Neural cell (in vitro differentiated cells): ENCODE data around the gene HYAL1. TPM values are rescaled to one million over a fixed set of nuclear protein-coding genes. Genes with fewer than 3 reads are reported as not detected.

ENCODE experiments used
- H2AFZ ChIP-seq: fragments of 200-600, 300-800 bp; sonication (generic), shearing (Covaris generic); 2 replicates; pipeline ENCODE4 v1.6.0; 2014; ENCODE audit warnings: low read depth, mild to moderate bottlenecking, antibody characterized with exemption, low read length, moderate library complexity
- H3F3A ChIP-seq: fragments of 200-600 bp; shearing (Covaris generic); 2 replicates; pipeline ENCODE4 v1.6.1; 2016; ENCODE audit warnings: mild to moderate bottlenecking, moderate library complexity, mixed read lengths, antibody characterized with exemption, low read length; ENCODE audit not compliant: insufficient read depth, poor library complexity, severe bottlenecking
- H3K27ac ChIP-seq: fragments of 200-600, 300-800 bp; sonication (generic), shearing (Covaris generic); 2 replicates; pipeline ENCODE4 v1.5.1; 2014; ENCODE audit warnings: mild to moderate bottlenecking, low read length, moderate library complexity
- H3K27me3 ChIP-seq: fragments of 300-800, 200-600 bp; sonication (generic), shearing (Covaris generic); 2 replicates; pipeline ENCODE4 v1.6.0; 2014; ENCODE audit warnings: mild to moderate bottlenecking, low read depth, low read length, moderate library complexity; ENCODE audit not compliant: insufficient read depth
- H3K36me3 ChIP-seq: fragments of 300-800, 200-600 bp; sonication (generic), shearing (Covaris generic); 2 replicates; pipeline ENCODE4 v1.5.1; 2014; ENCODE audit warnings: mild to moderate bottlenecking, antibody characterized with exemption, low read length, moderate library complexity; ENCODE audit not compliant: insufficient read depth
- H3K4me2 ChIP-seq: fragments of 300-800, 200-600 bp; sonication (generic), shearing (Covaris generic); 2 replicates; pipeline ENCODE4 v1.6.0; 2014; ENCODE audit warnings: mild to moderate bottlenecking, low read length
- H3K4me3 ChIP-seq: fragments of 300-800, 200-600 bp; sonication (generic), shearing (Covaris generic); 2 replicates; pipeline ENCODE4 v1.5.1; 2014; ENCODE audit warnings: mild to moderate bottlenecking, low read length, moderate library complexity
- H3K79me2 ChIP-seq: fragments of 200-600 bp; shearing (Covaris generic); replicated peaks from 2 replicates; pipeline ENCODE4 v1.6.0; 2014; ENCODE audit warnings: mild to moderate bottlenecking, low read length, moderate library complexity; ENCODE audit not compliant: insufficient read depth
- H3K9ac ChIP-seq: fragments of 300-800, 200-600 bp; sonication (generic), shearing (Covaris generic); 2 replicates; pipeline ENCODE4 v1.6.1; 2016; ENCODE audit warnings: mild to moderate bottlenecking, low read length, mixed read lengths
- H3K9me2 ChIP-seq: fragments of 200-600 bp; shearing (Covaris generic); 2 replicates; pipeline ENCODE4 v1.6.1; 2016; ENCODE audit warnings: mild to moderate bottlenecking, low read length, mixed read lengths; ENCODE audit not compliant: insufficient read depth
- H3K9me3 ChIP-seq: fragments of 200-600, 300-800 bp; sonication (generic), shearing (Covaris generic); 2 replicates; pipeline ENCODE4 v1.6.1; 2016; ENCODE audit warnings: mild to moderate bottlenecking, mixed run types, low read length, moderate library complexity, mixed read lengths
- H4K20me1 ChIP-seq: fragments of 200-600 bp; shearing (Covaris generic); 2 replicates; pipeline ENCODE4 v1.6.1; 2016; ENCODE audit warnings: mild to moderate bottlenecking, mixed run types; ENCODE audit not compliant: insufficient read depth
- CTCF ChIP-seq: fragments of 450-650 bp; IDR thresholded peaks from 2 replicates; pipeline ENCODE4 v1.5.1; 2014; ENCODE audit warnings: antibody characterized with exemption, mild to moderate bottlenecking, moderate library complexity; ENCODE audit not compliant: poor library complexity, severe bottlenecking
- EP300 ChIP-seq: fragments of 450-650 bp; conservative IDR thresholded peaks from 2 replicates; pipeline ENCODE4 v1.6.1; 2014; ENCODE audit warnings: antibody characterized with exemption, mild to moderate bottlenecking, moderate library complexity; ENCODE audit not compliant: poor library complexity, severe bottlenecking
- EZH2 ChIP-seq: fragments of 200-600, 300-800 bp; shearing (Covaris generic), sonication (generic); IDR thresholded peaks from 2 replicates; pipeline ENCODE4 v1.6.1; 2014; ENCODE audit warnings: antibody characterized with exemption, low read length, borderline replicate concordance, mild to moderate bottlenecking; ENCODE audit not compliant: insufficient read depth, poor library complexity, severe bottlenecking
- MXI1 ChIP-seq: fragments of 450-650 bp; conservative IDR thresholded peaks from 2 replicates; pipeline ENCODE4 v1.6.1; 2014; ENCODE audit warnings: antibody characterized with exemption, mild to moderate bottlenecking; ENCODE audit not compliant: poor library complexity, severe bottlenecking
- POLR2AphosphoS5 ChIP-seq: IDR thresholded peaks from 2 replicates; pipeline ENCODE4 v1.6.1; 2012
- RAD21 ChIP-seq: fragments of 450-650 bp; conservative IDR thresholded peaks from 2 replicates; pipeline ENCODE4 v1.6.1; 2014; ENCODE audit warnings: antibody characterized with exemption, mild to moderate bottlenecking, moderate library complexity
- REST ChIP-seq: IDR thresholded peaks from 2 replicates; pipeline ENCODE4 v1.6.1; 2012; ENCODE audit warnings: borderline replicate concordance
- SMC3 ChIP-seq: fragments of 450-650 bp; conservative IDR thresholded peaks from 2 replicates; pipeline ENCODE4 v1.6.1; 2014; ENCODE audit warnings: antibody characterized with exemption, mild to moderate bottlenecking, moderate library complexity; ENCODE audit not compliant: poor library complexity
- TAF1 ChIP-seq: IDR thresholded peaks from 2 replicates; pipeline ENCODE4 v1.6.1; 2012; ENCODE audit warnings: low read depth
- polyA plus RNA-seq: library from polyadenylated mRNA; depleted of rRNA; stranded (reverse); fragments of >200 nt; gene quantifications from 2 replicates; pipeline ENCODE4 v1.2.3, GENCODE V29; 2014

The HYAL1 gene
- polyA plus RNA-seq, 1 donor from 2014 or later, result 2.2 TPM

- peaks cover 5% of the 10 kb centered on the region for H3F3A ChIP-seq
- peaks cover 5% of the 10 kb centered on the region for H3K36me3 ChIP-seq
- no peak overlapping the region for H3K27ac ChIP-seq
- no peaks in the 10 kb centered on the region for H4K20me1 ChIP-seq
- H3K79me2 ChIP-seq, result peaks cover 18% of the 10 kb centered on the region
- no peak overlapping the region for H3K4me2 ChIP-seq
- H2AFZ ChIP-seq, result no peak overlapping the region
- no peak overlapping the region for H3K9ac ChIP-seq
- H3K9me3 ChIP-seq, result no peaks in the 10 kb centered on the region
- no peaks in the 10 kb centered on the region for H3K9me2 ChIP-seq
- H3K4me3 ChIP-seq, result no peak overlapping the region
- H3K27me3 ChIP-seq, result no peaks in the 10 kb centered on the region
- no peak for TF ChIP-seq REST
- no peak for TF ChIP-seq MXI1
- TF ChIP-seq TAF1, result no peak
- TF ChIP-seq POLR2AphosphoS5, result no peak
- TF ChIP-seq RAD21, result no peak
- no peak for TF ChIP-seq SMC3
- TF ChIP-seq EZH2, result no peak
- TF ChIP-seq CTCF, result no peak
- no peak for TF ChIP-seq EP300
Observed at GRCh38 chr3:50254577-50255250, 48.7 kb downstream of the HYAL1 start.

- no peak overlapping the region for H3K4me3 ChIP-seq
- H2AFZ ChIP-seq, result no peak overlapping the region
- peaks cover 50% of the 10 kb centered on the region for H3K79me2 ChIP-seq
- no peak overlapping the region for H3K4me2 ChIP-seq
- no peak overlapping the region for H3K9ac ChIP-seq
- no peak overlapping the region for H3K27ac ChIP-seq
- no peaks in the 10 kb centered on the region for H3K36me3 ChIP-seq
- no peaks in the 10 kb centered on the region for H3K9me3 ChIP-seq
- no peaks in the 10 kb centered on the region for H3F3A ChIP-seq
- no peaks in the 10 kb centered on the region for H3K9me2 ChIP-seq
- no peaks in the 10 kb centered on the region for H4K20me1 ChIP-seq
- TF ChIP-seq EZH2 (no peak), MXI1 (no peak), RAD21 (no peak), TAF1 (no peak)
- no peaks in the 10 kb centered on the region for H3K27me3 ChIP-seq
Observed at GRCh38 chr3:50251220-50251619, 52.2 kb downstream of the HYAL1 start.

- no peak overlapping the region for H3K4me3 ChIP-seq
- H3F3A ChIP-seq, result no peaks in the 10 kb centered on the region
- H3K9ac ChIP-seq, result no peak overlapping the region
- no peaks in the 10 kb centered on the region for H3K36me3 ChIP-seq
- no peaks in the 10 kb centered on the region for H3K27me3 ChIP-seq
- H3K27ac ChIP-seq, result no peak overlapping the region
- TF ChIP-seq EP300 (no peak), MXI1 (no peak), RAD21 (no peak), REST (no peak), EZH2 (no peak), POLR2AphosphoS5 (no peak), TAF1 (no peak), SMC3 (no peak), CTCF (no peak)
- peaks cover 54% of the 10 kb centered on the region for H3K79me2 ChIP-seq
- no peaks in the 10 kb centered on the region for H3K9me3 ChIP-seq
- no peaks in the 10 kb centered on the region for H4K20me1 ChIP-seq
- no peak overlapping the region for H2AFZ ChIP-seq
- no peak overlapping the region for H3K4me2 ChIP-seq
- no peaks in the 10 kb centered on the region for H3K9me2 ChIP-seq
Observed at GRCh38 chr3:50250514-50250913, 52.9 kb downstream of the HYAL1 start.
